Psoas muscle (tissue), 8 donors: Measurements from ENCODE around the gene RAI2. TPM values are rescaled to one million over a fixed set of nuclear protein-coding genes. Genes with fewer than 3 reads are reported as not detected.
"Not testable (repeated sequence)": the region's sequence is repeated elsewhere in the genome, so short reads cannot be mapped to it uniquely, and the experiment has no call there.

ENCODE experiments used
- ATAC-seq, 4 donors: fragments of 200-7000 bp; cut with Tn5 transposase; one replicate each; pipeline ENCODE4 v1.9.1; 2020; ENCODE audit warnings: moderate library complexity in 3 of 4, mild to moderate bottlenecking in 2 of 4
- DNase-seq, 2 donors: peaks; one replicate each; pipeline ENCODE4 v3.0.0-alpha.2; 2020
- H3K27ac ChIP-seq: fragments of 200-600 bp; one replicate; pipeline ENCODE4 v1.8.0; 2022
- H3K27me3 ChIP-seq, 3 donors: fragments of 200-600 bp in 1 of 3; one replicate each; pipeline versions ENCODE4 v1.6.1 to v1.8.0; 2013 to 2022; ENCODE audit warnings: low read length in 2 of 3, mild to moderate bottlenecking in 2 of 3, moderate library complexity in 1 of 3; ENCODE audit not compliant: insufficient read depth in 3 of 3
- H3K36me3 ChIP-seq, 2 donors: fragments of 200-600 bp in 1 of 2; one replicate each; pipeline versions ENCODE4 v1.6.1 to v1.8.0; 2013 to 2022; ENCODE audit warnings: low read depth in 1 of 2, mild to moderate bottlenecking in 1 of 2, moderate library complexity in 1 of 2; ENCODE audit not compliant: insufficient read depth in 1 of 2
- H3K4me1 ChIP-seq: fragments of 200-600 bp; one replicate; pipeline ENCODE4 v1.8.0; 2022
- H3K4me3 ChIP-seq: fragments of 200-600 bp; one replicate; pipeline ENCODE4 v1.8.0; 2022; ENCODE audit warnings: mild to moderate bottlenecking
- H3K9me3 ChIP-seq: fragments of 200-600 bp; one replicate; pipeline ENCODE4 v1.8.0; 2022
- CTCF ChIP-seq: fragments of 200-600 bp; IDR thresholded peaks from one replicate; pipeline ENCODE4 v1.8.0; 2022; ENCODE audit warnings: antibody characterized with exemption
- WGBS, 3 donors: extraction: QIAGEN DNeasy Blood & Tissue Kit; methylation state at CpG; one replicate each; pipeline versions ENCODE4 v1.1.6 to v1.1.7; 2013; 5-methylcytosine and 5-hydroxymethylcytosine counted together
- intact Hi-C, 2 donors: fragments of 100-400 bp; cut with DNase I; formaldehyde crosslinking; loops; one replicate each; pipeline versions ENCODE4 v1.11.0 to v1.14.2; 2022
- polyA plus RNA-seq, 3 donors: library from polyadenylated mRNA; stranded (reverse); fragments of 200-250 nt; gene quantifications; one replicate each; pipeline ENCODE4 v1.2.3, GENCODE V29; 2013
- total RNA-seq, 4 donors: library from RNA; stranded (reverse); fragmentation: NEBNext Ultra II Directional in 2 of 4; extraction: Animal tissue kit (Norgen Biotek cat#: 25700) in 2 of 4; gene quantifications; one replicate each; pipeline versions ENCODE4 v1.2.1 to v1.2.4, GENCODE V29; 2021 to 2023
- donor health status: healthy with polysubstance abuse.
- donor health status: DM: no; HTN: no; CAD: no; lungs with moderate emphysema.
- donor health status: Bipolar disorder and iron deficiency.
- donor health status: healthy.
- donor health status: DM: yes; HTN: yes; CAD: no.
- donor health status: DM: no; HTN: no; CAD: no.
- donor health status: DM: no; HTN: no; CAD: no.
- donor health status: DM: yes; HTN: yes; CAD: no.

RAI2 gene
- total and polyA plus RNA-seq, 7 donors: 3.2 to 6.3 (median 4.2) TPM

- no peak for TF ChIP-seq CTCF
- Histone ChIP-seq H3K4me1 (no peaks in the 10 kb centered on the region), H3K4me3 (no peak overlapping the region), H3K36me3 (no peaks in the 10 kb centered on the region), H3K27me3 (no peaks in the 10 kb centered on the region), H3K9me3 (no peaks in the 10 kb centered on the region), H3K27ac (no peak overlapping the region)
- 85 to 92% (median 88%) methylated on average over 4 of the region's 4 CpGs for WGBS, 3 donors
- ATAC-seq (no peak), DNase-seq (no peak)
- intact Hi-C loops: loop anchor here in 1 of 2 donors (10.0 kb wide), 1 partner anchor 406 kb away; no protein-coding TSS in a partner anchor
These were observed 62.2 kb downstream of the RAI2 start for GRCh38 chrX:17798921-17799320.

GRCh38 chrX:17792826-17793225 lies 68.3 kb downstream of the RAI2 start:
- intact Hi-C loops: loop anchor here in 1 of 2 donors (10.0 kb wide), 1 partner anchor 412 kb away; no protein-coding TSS in a partner anchor
- 0 to 15% (median 14%) methylated on average over 1 of the region's 1 CpG for WGBS, 3 donors

DNA sequence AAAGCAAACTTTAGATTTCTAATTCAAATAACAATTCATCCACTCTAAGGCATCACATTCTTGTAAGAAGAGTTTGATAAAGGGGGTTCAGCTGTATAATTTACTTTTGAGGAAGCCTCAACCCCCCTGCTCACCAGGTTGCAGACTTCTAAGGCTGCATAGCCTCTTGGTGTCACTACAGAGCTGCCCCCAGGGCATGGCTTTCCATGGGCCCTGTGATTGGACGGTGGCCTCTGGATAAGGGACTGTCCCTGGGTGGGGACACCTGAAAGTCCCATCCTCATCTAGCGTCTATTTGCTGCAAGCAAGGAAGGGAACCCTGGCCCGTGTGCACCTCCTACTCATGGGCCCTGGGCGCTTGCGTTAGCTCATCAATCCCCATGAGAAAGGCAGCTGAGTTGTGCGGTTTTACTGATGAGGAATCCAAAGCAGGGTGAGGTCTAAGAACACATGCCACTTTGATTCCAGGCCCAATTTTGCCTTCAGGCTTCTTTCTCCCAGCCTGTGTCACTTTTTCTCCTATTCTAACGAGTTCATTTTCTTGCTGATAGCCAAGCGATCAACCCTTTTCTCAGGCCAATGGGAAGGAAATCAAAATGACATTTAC lies 72.0 kb downstream of the RAI2 start:
- no peaks in the 10 kb centered on the region for H3K9me3 ChIP-seq
- WGBS, 3 donors: 54 to 77% (median 66%) methylated on average over 8 of the region's 8 CpGs
- no peak for ATAC-seq
- no peak for DNase-seq
- H3K36me3 ChIP-seq: no peaks in the 10 kb centered on the region
- TF ChIP-seq CTCF: no peak
- peaks cover 0 to 11% (median 0%) of the 10 kb centered on the region in 3 donors for H3K27me3 ChIP-seq
- H3K27ac ChIP-seq: no peak overlapping the region
- H3K4me3 ChIP-seq: no peak overlapping the region
- intact Hi-C loops: no loop called here
- no peaks in the 10 kb centered on the region for H3K4me1 ChIP-seq

More at GRCh38 chrX:17792826-17793225, 68.3 kb downstream of the RAI2 start:
- ATAC-seq: no peak
- Histone ChIP-seq H3K27ac (no peak overlapping the region), H3K4me3 (no peak overlapping the region), H3K9me3 (no peaks in the 10 kb centered on the region), H3K36me3 (no peaks in the 10 kb centered on the region), H3K27me3 (peaks cover 0 to 5% (median 0%) of the 10 kb centered on the region in 3 donors), H3K4me1 (no peaks in the 10 kb centered on the region)
- no peak for DNase-seq
- no peak for TF ChIP-seq CTCF

GRCh38 chrX:17788439-17788838 lies 72.7 kb downstream of the RAI2 start:
- Histone ChIP-seq H3K27ac (no peak overlapping the region), H3K9me3 (no peaks in the 10 kb centered on the region), H3K36me3 (no peaks in the 10 kb centered on the region), H3K27me3 (peaks cover 0 to 11% (median 0%) of the 10 kb centered on the region in 3 donors), H3K4me3 (no peak overlapping the region), H3K4me1 (no peaks in the 10 kb centered on the region)
- DNase-seq (peak in 1 of 2 donors; percentile 35), ATAC-seq (peak in 2 of 4 donors; percentile 57 to 68)
- intact Hi-C loops: no loop called here
- WGBS, 3 donors: 5 to 8% (median 8%) methylated on average over 4 of the region's 4 CpGs
- TF ChIP-seq CTCF: peak; percentile 68

DNA sequence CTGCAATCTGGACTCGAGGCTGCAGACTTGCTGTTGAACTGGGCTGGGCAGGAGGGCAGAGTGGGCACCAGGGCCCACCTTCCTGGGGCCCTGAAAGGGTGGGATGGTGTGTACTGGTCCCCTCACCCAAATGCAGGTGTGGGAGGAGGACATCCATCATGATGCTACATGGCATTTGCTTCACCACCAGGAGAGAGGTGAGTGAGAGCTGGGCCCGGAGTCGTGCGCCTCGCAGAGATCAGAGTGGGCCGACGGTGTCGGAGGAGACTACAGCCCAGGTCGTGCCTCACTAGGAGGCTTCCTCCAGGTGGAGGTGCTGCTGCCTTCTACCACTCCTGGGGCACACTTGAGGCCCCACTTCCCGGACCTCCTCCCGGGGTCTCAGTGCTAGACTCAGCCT lies 73.5 kb downstream of the RAI2 start:
- Histone ChIP-seq H3K36me3 (no peaks in the 10 kb centered on the region), H3K27me3 (peaks cover 0 to 11% (median 0%) of the 10 kb centered on the region in 3 donors), H3K4me1 (no peaks in the 10 kb centered on the region), H3K4me3 (no peak overlapping the region), H3K27ac (no peak overlapping the region), H3K9me3 (no peaks in the 10 kb centered on the region)
- DNase-seq: no peak
- TF ChIP-seq CTCF: no peak
- intact Hi-C loops: no loop called here
- ATAC-seq: no peak
- WGBS, 3 donors: 86 to 94% (median 90%) methylated on average over 6 to 11 of the region's 11 CpGs

DNA sequence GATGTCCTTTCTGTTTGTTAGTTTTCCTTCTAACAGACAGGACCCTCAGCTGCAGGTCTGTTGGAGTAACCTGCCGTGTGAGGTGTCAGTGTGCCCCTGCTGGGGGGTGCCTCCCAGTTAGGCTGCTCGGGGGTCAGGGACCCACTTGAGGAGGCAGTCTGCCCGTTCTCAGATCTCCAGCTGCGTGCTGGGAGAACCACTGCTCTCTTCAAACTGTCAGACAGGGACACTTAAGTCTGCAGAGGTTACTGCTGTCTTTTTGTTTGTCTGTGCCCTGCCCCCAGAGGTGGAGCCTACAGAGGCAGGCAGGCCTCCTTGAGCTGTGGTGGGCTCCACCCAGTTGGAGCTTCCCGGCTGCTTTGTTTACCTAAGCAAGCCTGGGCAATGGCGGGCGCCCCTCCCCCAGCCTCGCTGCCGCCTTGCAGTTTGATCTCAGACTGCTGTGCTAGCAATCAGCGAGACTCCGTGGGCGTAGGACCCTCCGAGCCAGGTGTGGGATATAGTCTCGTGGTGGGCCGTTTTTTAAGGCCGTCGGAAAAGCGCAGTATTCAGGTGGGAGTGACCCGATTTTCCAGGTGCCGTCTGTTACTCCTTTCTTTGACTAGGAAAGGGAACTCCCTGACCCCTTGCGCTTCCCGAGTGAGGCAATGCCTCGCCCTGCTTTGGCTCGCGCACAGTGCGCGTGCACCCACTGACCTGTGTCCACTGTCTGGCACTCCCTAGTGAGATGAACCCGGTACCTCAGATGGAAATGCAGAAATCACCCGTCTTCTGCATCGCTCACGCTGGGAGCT lies 74.3 kb downstream of the RAI2 start:
- H3K4me3 ChIP-seq, DNase-seq, H3K9me3 ChIP-seq, H3K4me1 ChIP-seq, intact Hi-C loops, ATAC-seq, H3K36me3 ChIP-seq, H3K27ac ChIP-seq: not testable (repeated sequence)
- peaks cover 0 to 11% (median 0%) of the 10 kb centered on the region in 3 donors for H3K27me3 ChIP-seq
- WGBS, 3 donors: 60 to 67% (median 61%) methylated on average over 8 to 26 of the region's 31 CpGs
